Lower leg skin (tissue), 4 donors: ENCODE data around the gene PWWP2A. TPM values are rescaled to one million over a fixed set of nuclear protein-coding genes. Genes with fewer than 3 reads are reported as not detected.

Source experiments
- DNase-seq, 2 donors: peaks; one replicate each; pipeline ENCODE4 v3.0.0-alpha.2; 2019; ENCODE audit warnings: low spot score in 2 of 2
- H3K4me3 ChIP-seq: fragments of 200-600 bp; sonication (generic); 2 replicates; pipeline ENCODE4 v1.5.1; 2017; ENCODE audit warnings: mild to moderate bottlenecking, low read depth; ENCODE audit not compliant: poor library complexity, severe bottlenecking
- POLR2A ChIP-seq, 2 donors: fragments of 450-650 bp; IDR thresholded peaks; one replicate each; pipeline ENCODE4 v1.6.1; 2016 to 2017; ENCODE audit warnings: antibody characterized with exemption in 2 of 2, mild to moderate bottlenecking in 1 of 2, moderate library complexity in 1 of 2
- WGBS, 2 donors: methylation state at CpG; one replicate each; pipeline ENCODE4 v1.1.5; 2018; 5-methylcytosine and 5-hydroxymethylcytosine counted together
- intact Hi-C: fragments of 100-400 bp; cut with DNase I; formaldehyde crosslinking; loops from one replicate; pipeline ENCODE4 v1.15.0; 2023; ENCODE audit warnings: low total_unique reads
- total RNA-seq, 4 donors: library from RNA; depleted of rRNA; stranded (reverse); fragments of >200 nt; gene quantifications; one replicate each; pipeline ENCODE4 v1.1.0, GENCODE V29; 2016
- TF ChIP-seq, protein P1 (sequence below), 3 donors: fragments of 450-650 bp; IDR thresholded peaks; one replicate each; pipeline ENCODE4 v1.5.1; 2016; ENCODE audit warnings: antibody characterized with exemption in 3 of 3, mild to moderate bottlenecking in 3 of 3, moderate library complexity in 2 of 3

The PWWP2A gene, protein sequence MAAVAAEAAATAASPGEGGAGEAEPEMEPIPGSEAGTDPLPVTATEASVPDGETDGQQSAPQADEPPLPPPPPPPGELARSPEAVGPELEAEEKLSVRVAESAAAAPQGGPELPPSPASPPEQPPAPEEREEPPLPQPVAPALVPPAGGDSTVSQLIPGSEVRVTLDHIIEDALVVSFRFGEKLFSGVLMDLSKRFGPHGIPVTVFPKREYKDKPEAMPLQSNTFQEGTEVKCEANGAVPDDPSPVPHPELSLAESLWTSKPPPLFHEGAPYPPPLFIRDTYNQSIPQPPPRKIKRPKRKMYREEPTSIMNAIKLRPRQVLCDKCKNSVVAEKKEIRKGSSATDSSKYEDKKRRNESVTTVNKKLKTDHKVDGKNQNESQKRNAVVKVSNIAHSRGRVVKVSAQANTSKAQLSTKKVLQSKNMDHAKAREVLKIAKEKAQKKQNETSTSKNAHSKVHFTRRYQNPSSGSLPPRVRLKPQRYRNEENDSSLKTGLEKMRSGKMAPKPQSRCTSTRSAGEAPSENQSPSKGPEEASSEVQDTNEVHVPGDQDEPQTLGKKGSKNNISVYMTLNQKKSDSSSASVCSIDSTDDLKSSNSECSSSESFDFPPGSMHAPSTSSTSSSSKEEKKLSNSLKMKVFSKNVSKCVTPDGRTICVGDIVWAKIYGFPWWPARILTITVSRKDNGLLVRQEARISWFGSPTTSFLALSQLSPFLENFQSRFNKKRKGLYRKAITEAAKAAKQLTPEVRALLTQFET
- 10 to 100 TPM; 43.3 to 46.9 (median 46.4) TPM for total RNA-seq

DNA sequence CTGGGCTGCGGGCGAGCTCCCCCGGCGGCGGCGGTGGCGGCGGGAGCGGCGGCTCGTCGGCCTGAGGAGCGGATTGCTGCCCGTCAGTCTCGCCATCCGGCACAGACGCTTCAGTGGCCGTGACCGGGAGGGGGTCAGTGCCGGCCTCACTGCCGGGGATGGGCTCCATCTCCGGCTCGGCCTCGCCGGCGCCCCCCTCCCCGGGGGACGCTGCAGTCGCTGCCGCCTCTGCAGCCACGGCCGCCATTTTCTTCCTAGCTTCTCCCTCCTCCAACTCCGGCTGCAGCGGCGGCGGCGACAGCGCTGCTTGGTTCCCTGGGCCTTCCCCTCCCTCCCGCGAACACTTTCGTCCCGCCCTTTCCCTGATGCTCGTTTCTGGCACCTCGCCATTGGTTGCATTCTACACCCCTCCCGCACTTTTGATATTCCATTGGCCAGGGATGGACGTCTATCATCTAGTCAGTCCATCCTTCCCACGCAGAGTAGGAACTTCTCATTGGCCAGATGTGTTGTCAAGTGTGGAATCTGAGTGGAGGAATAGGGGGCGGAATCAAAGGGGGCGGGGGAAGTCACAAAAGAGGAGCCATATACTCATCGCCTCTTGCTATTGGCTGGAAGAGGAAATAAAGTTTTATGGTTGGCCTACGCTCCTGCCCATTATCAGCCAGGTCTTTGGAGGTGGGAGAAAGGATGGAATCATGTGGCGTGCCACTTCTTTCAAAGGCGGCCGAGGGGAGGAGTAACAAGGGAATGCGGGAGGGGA, at the start of gene PWWP2A:
TSS of gene PWWP2A (minus strand) at position 309 of the 763 bp plus-strand sequence. CDS start at position 247, 62 bp downstream.
- WGBS, 2 donors = 0 to 1% methylated on average over 28 to 50 of the region's 55 CpGs
- H3K4me3 ChIP-seq = peak within 1 kb of the TSS; percentile 93
- TF ChIP-seq POLR2A (IDR thresholded peaks at IDR 0.05) = no peak
- TF ChIP-seq, protein P1, sequence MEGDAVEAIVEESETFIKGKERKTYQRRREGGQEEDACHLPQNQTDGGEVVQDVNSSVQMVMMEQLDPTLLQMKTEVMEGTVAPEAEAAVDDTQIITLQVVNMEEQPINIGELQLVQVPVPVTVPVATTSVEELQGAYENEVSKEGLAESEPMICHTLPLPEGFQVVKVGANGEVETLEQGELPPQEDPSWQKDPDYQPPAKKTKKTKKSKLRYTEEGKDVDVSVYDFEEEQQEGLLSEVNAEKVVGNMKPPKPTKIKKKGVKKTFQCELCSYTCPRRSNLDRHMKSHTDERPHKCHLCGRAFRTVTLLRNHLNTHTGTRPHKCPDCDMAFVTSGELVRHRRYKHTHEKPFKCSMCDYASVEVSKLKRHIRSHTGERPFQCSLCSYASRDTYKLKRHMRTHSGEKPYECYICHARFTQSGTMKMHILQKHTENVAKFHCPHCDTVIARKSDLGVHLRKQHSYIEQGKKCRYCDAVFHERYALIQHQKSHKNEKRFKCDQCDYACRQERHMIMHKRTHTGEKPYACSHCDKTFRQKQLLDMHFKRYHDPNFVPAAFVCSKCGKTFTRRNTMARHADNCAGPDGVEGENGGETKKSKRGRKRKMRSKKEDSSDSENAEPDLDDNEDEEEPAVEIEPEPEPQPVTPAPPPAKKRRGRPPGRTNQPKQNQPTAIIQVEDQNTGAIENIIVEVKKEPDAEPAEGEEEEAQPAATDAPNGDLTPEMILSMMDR (IDR thresholded peaks at IDR 0.05) = no peak
- intact Hi-C loops = no loop called here
- peak; percentile 100 for DNase-seq

DNA sequence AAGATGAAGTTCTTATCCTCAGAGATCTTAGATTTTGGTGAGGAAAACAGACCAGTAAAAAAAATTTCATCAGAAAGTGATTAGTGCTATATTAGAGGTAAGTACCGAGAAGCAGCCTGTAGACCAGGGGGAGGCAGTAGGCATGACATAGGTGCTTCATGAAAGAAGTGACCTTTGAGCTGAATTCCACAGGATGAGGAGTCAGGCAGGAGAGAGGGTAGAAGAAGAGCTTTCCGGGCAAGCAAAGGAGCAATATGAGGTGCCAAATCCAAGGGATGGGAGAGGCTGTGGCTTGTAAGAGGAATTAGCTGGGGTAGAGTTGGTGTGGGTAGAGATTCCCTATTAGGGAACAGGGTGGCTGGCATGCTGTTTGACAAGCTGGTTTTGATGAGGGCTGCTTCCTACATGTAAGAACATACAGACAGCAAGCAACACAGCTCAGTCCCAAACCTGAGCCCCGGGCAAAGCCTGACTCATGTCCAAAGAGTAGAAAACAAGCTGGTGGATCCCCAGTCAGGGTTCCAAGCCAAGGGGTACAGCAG, 48.4 kb upstream of the PWWP2A start:
- DNase-seq = peak in 1 of 2 donors; percentile 60
- intact Hi-C loops = no loop called here
- TF ChIP-seq, protein P1 (IDR thresholded peaks at IDR 0.05) = no peak
- TF ChIP-seq POLR2A (IDR thresholded peaks at IDR 0.05) = no peak
- 56 to 65% methylated on average over 3 of the region's 3 CpGs for WGBS, 2 donors
- H3K4me3 ChIP-seq = no peak overlapping the region

DNA sequence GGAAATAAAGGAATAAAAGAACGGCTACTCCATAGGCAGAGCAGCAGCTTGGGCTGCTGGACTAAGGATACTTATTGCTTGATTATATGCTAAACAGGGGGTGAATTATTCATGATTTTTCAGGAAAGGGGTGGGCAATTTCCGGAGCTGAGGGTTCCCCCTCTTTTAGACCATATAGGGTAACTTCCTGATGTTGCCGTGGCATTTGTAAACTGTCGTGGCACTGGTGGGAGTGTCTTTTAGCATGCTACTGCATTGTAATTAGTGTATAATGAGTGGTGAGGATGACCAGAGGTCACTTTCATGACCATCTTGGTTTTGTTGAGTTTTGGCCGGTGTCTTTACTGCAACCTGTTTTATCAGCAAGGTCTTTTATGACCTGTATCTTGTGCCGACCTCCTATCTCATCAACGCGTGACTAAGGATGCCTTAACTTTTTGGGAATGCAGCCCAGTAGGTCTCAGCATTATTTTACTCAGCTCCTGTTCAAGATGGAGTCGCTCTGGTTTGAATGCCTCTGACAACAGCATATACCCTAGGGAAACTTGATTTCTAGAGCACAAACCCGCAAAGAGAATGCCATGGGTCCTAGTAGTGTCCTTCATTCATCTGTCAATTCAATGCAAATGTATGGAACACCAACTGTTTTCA, 47.8 kb upstream of the PWWP2A start:
- no peak for DNase-seq
- intact Hi-C loops = no loop called here
- no peak overlapping the region for H3K4me3 ChIP-seq
- 58 to 64% methylated on average over 10 of the region's 10 CpGs for WGBS, 2 donors
- TF ChIP-seq, protein P1 (IDR thresholded peaks at IDR 0.05) = no peak
- no peak for TF ChIP-seq POLR2A (IDR thresholded peaks at IDR 0.05)

DNA sequence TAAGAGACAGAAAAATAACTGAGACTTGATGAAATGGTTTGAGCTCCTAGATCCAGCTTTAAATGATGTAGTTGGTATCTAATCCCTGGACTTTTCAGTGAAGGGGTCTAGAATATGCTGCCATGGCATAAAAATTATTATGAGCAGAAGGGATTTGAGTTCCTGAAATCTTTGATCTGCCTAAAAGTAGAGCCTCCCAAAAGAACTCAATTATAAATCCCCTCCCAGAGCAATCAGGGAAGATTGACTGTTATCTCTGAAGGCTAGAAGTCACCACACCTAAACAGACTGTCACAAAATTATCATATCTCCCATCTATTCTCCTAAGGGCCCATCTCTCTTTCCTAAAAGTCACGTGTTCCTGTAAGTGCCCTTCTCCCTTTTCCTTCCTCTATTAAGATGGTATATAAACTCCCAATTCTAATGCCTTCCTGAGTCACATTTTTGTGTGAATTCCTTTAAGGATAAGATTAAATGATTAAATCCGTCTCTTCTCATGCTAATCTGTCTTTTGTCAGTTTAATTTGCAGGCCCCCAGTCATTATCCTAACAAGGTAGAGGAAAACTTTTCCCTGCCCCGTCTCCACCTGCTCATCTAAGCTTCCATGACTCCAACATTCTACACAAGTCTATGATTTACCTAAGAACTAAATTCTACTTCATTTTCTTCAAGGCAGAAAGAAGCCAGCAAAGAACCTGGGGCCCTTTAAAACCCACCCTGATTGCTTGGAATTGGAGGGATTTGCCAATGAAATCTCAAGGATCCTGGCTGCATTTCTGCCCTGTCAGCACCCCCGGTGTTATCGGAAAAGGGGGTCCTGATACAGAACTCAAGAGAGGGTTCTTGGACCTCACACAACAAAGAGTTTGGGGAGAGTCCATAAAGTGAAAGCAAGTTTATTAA, 47.1 kb upstream of the PWWP2A start:
- no peak overlapping the region for H3K4me3 ChIP-seq
- WGBS, 2 donors = 52 to 62% methylated on average over 5 of the region's 5 CpGs
- TF ChIP-seq, protein P1 (IDR thresholded peaks at IDR 0.05) = no peak
- no peak for DNase-seq
- intact Hi-C loops = no loop called here
